GM10248 (cell line): ENCODE measurements around the gene PLA2G2D.

Experiments used
- CTCF ChIA-PET: fragments of 300-600 bp; sonication (Branson Sonifier 250); formaldehyde crosslinking; extraction: SDS; loops from one replicate; lab custom pipeline; 2021; ENCODE audit warnings: antibody characterized with exemption; lab: Yijun Ruan, JAX
- POLR2A ChIA-PET: fragments of 350-650 bp; sonication (Branson Sonifier 250); formaldehyde crosslinking; extraction: SDS; loops from one replicate; lab custom pipeline; 2020; ENCODE audit warnings: antibody characterized with exemption; lab: Yijun Ruan, JAX
- DNase-seq: peaks from one replicate; pipeline ENCODE4 v3.0.0; 2012; ENCODE audit errors: extremely low spot score
- CTCF ChIP-seq: IDR thresholded peaks from 2 replicates; pipeline ENCODE4 v1.5.1; 2012; ENCODE audit warnings: mild to moderate bottlenecking, low read depth; ENCODE audit errors: extremely low read depth, missing control alignments, control extremely low read depth

The PLA2G2D gene

GRCh38 chr1:20074725-20075171 is 44.6 kb downstream of the PLA2G2D start:
- POLR2A ChIA-PET = no interaction called here
- no peak for DNase-seq
- TF ChIP-seq CTCF = no peak
- CTCF ChIA-PET = interaction anchor here (2.6 kb wide), 1 partner anchor 10 kb away, joined by 6 read pairs; no protein-coding TSS in a partner anchor

- POLR2A ChIA-PET = no interaction called here
- no peak for TF ChIP-seq CTCF
- CTCF ChIA-PET = interaction anchor here (2.6 kb wide), 1 partner anchor 9 kb away, joined by 6 read pairs; no protein-coding TSS in a partner anchor
- DNase-seq = no peak
Measured at GRCh38 chr1:20074055-20074724, 45.1 kb downstream of the PLA2G2D start.

- CTCF ChIA-PET = interaction anchor here (2.6 kb wide), 1 partner anchor 8 kb away, joined by 6 read pairs; no protein-coding TSS in a partner anchor
- DNase-seq = no peak
- TF ChIP-seq CTCF = no peak
- POLR2A ChIA-PET = no interaction called here
Measured at GRCh38 chr1:20073256-20073655, 46.1 kb downstream of the PLA2G2D start.

- DNase-seq = no peak
- TF ChIP-seq CTCF = no peak
- CTCF ChIA-PET = interaction anchor here (1.2 to 2.6 kb wide), 2 partner anchors 8 to 79 kb away, joined by 4 to 6 read pairs; no protein-coding TSS in a partner anchor
- POLR2A ChIA-PET = no interaction called here
Measured at GRCh38 chr1:20072771-20073170, 46.6 kb downstream of the PLA2G2D start.

- no peak for TF ChIP-seq CTCF
- no peak for DNase-seq
- POLR2A ChIA-PET = no interaction called here
- CTCF ChIA-PET = interaction anchor here (0.8 to 1.2 kb wide), 2 partner anchors 23 to 80 kb away, joined by 3 to 4 read pairs; no protein-coding TSS in a partner anchor
Measured at GRCh38 chr1:20071416-20071815, 47.9 kb downstream of the PLA2G2D start.

- ChIA-PET CTCF (no interaction called here), POLR2A (no interaction called here)
- TF ChIP-seq CTCF = no peak
- DNase-seq = no peak
Measured at GRCh38 chr1:20070357-20070756, 49.0 kb downstream of the PLA2G2D start.
